ENCODE measurements around the gene HEXD.
A peak's percentile ranks its signal among the peaks of the same experiment; 100 is the strongest.

HEXD gene

GRCh38 chr17:82397449-82398335 lies 20.5 kb upstream of the HEXD start:
- DNase-seq: no peak
- H3K9me3 Mint-ChIP-seq: no peaks in the 10 kb centered on the region
- peaks cover 22% of the 10 kb centered on the region for H3K4me1 Mint-ChIP-seq
- no peak overlapping the region for H3K27ac Mint-ChIP-seq
- no peaks in the 10 kb centered on the region for H3K27me3 Mint-ChIP-seq
- no peak overlapping the region for H3K4me3 Mint-ChIP-seq
- CTCF ChIA-PET: interaction anchor here (1.5 kb wide), 1 partner anchor 25 kb away, joined by 4 read pairs; no protein-coding TSS in a partner anchor
- H3K36me3 Mint-ChIP-seq: peaks cover 8% of the 10 kb centered on the region

- peaks cover 14% of the 10 kb centered on the region for H3K36me3 Mint-ChIP-seq
- no peak overlapping the region for H3K27ac Mint-ChIP-seq
- no peak for DNase-seq
- H3K27me3 Mint-ChIP-seq: no peaks in the 10 kb centered on the region
- peaks cover 22% of the 10 kb centered on the region for H3K4me1 Mint-ChIP-seq
- no peak overlapping the region for H3K4me3 Mint-ChIP-seq
- no peaks in the 10 kb centered on the region for H3K9me3 Mint-ChIP-seq
- CTCF ChIA-PET: interaction anchor here (0.9 to 1.7 kb wide), 3 partner anchors 24 to 48 kb away, joined by 4 to 6 read pairs (median 4); no protein-coding TSS in a partner anchor
Measured at GRCh38 chr17:82399041-82399441, 19.1 kb upstream of the HEXD start.

- no peaks in the 10 kb centered on the region for H3K27me3 Mint-ChIP-seq
- no peaks in the 10 kb centered on the region for H3K9me3 Mint-ChIP-seq
- no peak overlapping the region for H3K27ac Mint-ChIP-seq
- no peak for DNase-seq
- H3K36me3 Mint-ChIP-seq: peaks cover 14% of the 10 kb centered on the region
- H3K4me3 Mint-ChIP-seq: no peak overlapping the region
- peaks cover 22% of the 10 kb centered on the region for H3K4me1 Mint-ChIP-seq
- CTCF ChIA-PET: interaction anchor here (0.5 to 1.7 kb wide), 4 partner anchors 10 to 49 kb away, joined by 3 to 6 read pairs (median 4); no protein-coding TSS in a partner anchor
Measured at GRCh38 chr17:82399601-82400101, 18.5 kb upstream of the HEXD start.

GRCh38 chr17:82400206-82400605 lies 17.9 kb upstream of the HEXD start:
- CTCF ChIA-PET: interaction anchor here (0.5 to 1.7 kb wide), 3 partner anchors 10 to 25 kb away, joined by 3 to 6 read pairs (median 5); no protein-coding TSS in a partner anchor
- no peak overlapping the region for H3K4me3 Mint-ChIP-seq
- H3K27me3 Mint-ChIP-seq: no peaks in the 10 kb centered on the region
- H3K4me1 Mint-ChIP-seq: peaks cover 22% of the 10 kb centered on the region
- no peak for DNase-seq
- H3K9me3 Mint-ChIP-seq: no peaks in the 10 kb centered on the region
- peaks cover 15% of the 10 kb centered on the region for H3K36me3 Mint-ChIP-seq
- no peak overlapping the region for H3K27ac Mint-ChIP-seq

- Mint-ChIP-seq H3K36me3 (peaks cover 16% of the 10 kb centered on the region), H3K9me3 (no peaks in the 10 kb centered on the region), H3K27me3 (no peaks in the 10 kb centered on the region), H3K4me1 (peaks cover 22% of the 10 kb centered on the region), H3K27ac (peak overlapping the region; percentile 77), H3K4me3 (peak overlapping the region; percentile 66)
- peak; percentile 75 for DNase-seq
- CTCF ChIA-PET: interaction anchor here (1.3 kb wide), 1 partner anchor 9 kb away, joined by 3 read pairs; no protein-coding TSS in a partner anchor
Measured at GRCh38 chr17:82400830-82401229, 17.3 kb upstream of the HEXD start.

- Mint-ChIP-seq H3K27ac (no peak overlapping the region), H3K4me3 (no peak overlapping the region), H3K4me1 (peaks cover 29% of the 10 kb centered on the region), H3K9me3 (no peaks in the 10 kb centered on the region), H3K36me3 (peaks cover 20% of the 10 kb centered on the region), H3K27me3 (no peaks in the 10 kb centered on the region)
- CTCF ChIA-PET: no interaction called here
- no peak for DNase-seq
Measured at GRCh38 chr17:82402865-82403264, 15.3 kb upstream of the HEXD start.

- H3K9me3 Mint-ChIP-seq: no peaks in the 10 kb centered on the region
- peaks cover 21% of the 10 kb centered on the region for H3K36me3 Mint-ChIP-seq
- no peaks in the 10 kb centered on the region for H3K27me3 Mint-ChIP-seq
- peaks cover 29% of the 10 kb centered on the region for H3K4me1 Mint-ChIP-seq
- CTCF ChIA-PET: no interaction called here
- peak overlapping the region; percentile 19 for H3K27ac Mint-ChIP-seq
- no peak overlapping the region for H3K4me3 Mint-ChIP-seq
- no peak for DNase-seq
Measured at GRCh38 chr17:82403662-82404660, 14.2 kb upstream of the HEXD start.

GRCh38 chr17:82405051-82405450 lies 13.1 kb upstream of the HEXD start:
- no peaks in the 10 kb centered on the region for H3K27me3 Mint-ChIP-seq
- CTCF ChIA-PET: no interaction called here
- no peak for DNase-seq
- H3K36me3 Mint-ChIP-seq: peaks cover 23% of the 10 kb centered on the region
- no peaks in the 10 kb centered on the region for H3K9me3 Mint-ChIP-seq
- H3K27ac Mint-ChIP-seq: no peak overlapping the region
- H3K4me3 Mint-ChIP-seq: no peak overlapping the region
- H3K4me1 Mint-ChIP-seq: peaks cover 28% of the 10 kb centered on the region

GRCh38 chr17:82406131-82406671 lies 11.9 kb upstream of the HEXD start:
- H3K27me3 Mint-ChIP-seq: no peaks in the 10 kb centered on the region
- H3K9me3 Mint-ChIP-seq: no peaks in the 10 kb centered on the region
- no peak for DNase-seq
- H3K4me1 Mint-ChIP-seq: peaks cover 17% of the 10 kb centered on the region
- H3K4me3 Mint-ChIP-seq: no peak overlapping the region
- no peak overlapping the region for H3K27ac Mint-ChIP-seq
- CTCF ChIA-PET: no interaction called here
- peaks cover 20% of the 10 kb centered on the region for H3K36me3 Mint-ChIP-seq

- no peaks in the 10 kb centered on the region for H3K27me3 Mint-ChIP-seq
- H3K9me3 Mint-ChIP-seq: no peaks in the 10 kb centered on the region
- no peak overlapping the region for H3K27ac Mint-ChIP-seq
- CTCF ChIA-PET: no interaction called here
- no peak overlapping the region for H3K4me3 Mint-ChIP-seq
- peaks cover 7% of the 10 kb centered on the region for H3K4me1 Mint-ChIP-seq
- peaks cover 17% of the 10 kb centered on the region for H3K36me3 Mint-ChIP-seq
- no peak for DNase-seq
Measured at GRCh38 chr17:82407255-82407654, 10.9 kb upstream of the HEXD start.

- Mint-ChIP-seq H3K4me3 (no peak overlapping the region), H3K27ac (no peak overlapping the region), H3K27me3 (no peaks in the 10 kb centered on the region), H3K36me3 (peaks cover 11% of the 10 kb centered on the region), H3K9me3 (no peaks in the 10 kb centered on the region), H3K4me1 (peaks cover 7% of the 10 kb centered on the region)
- CTCF ChIA-PET: no interaction called here
- DNase-seq: no peak
Measured at GRCh38 chr17:82408288-82408937, 9.7 kb upstream of the HEXD start.

- no peaks in the 10 kb centered on the region for H3K9me3 Mint-ChIP-seq
- no peaks in the 10 kb centered on the region for H3K27me3 Mint-ChIP-seq
- peaks cover 9% of the 10 kb centered on the region for H3K36me3 Mint-ChIP-seq
- no peak overlapping the region for H3K27ac Mint-ChIP-seq
- no peak overlapping the region for H3K4me3 Mint-ChIP-seq
- no peak for DNase-seq
- CTCF ChIA-PET: no interaction called here
- H3K4me1 Mint-ChIP-seq: peaks cover 7% of the 10 kb centered on the region
Measured at GRCh38 chr17:82408938-82409318, 9.2 kb upstream of the HEXD start.

- H3K9me3 Mint-ChIP-seq: no peaks in the 10 kb centered on the region
- peaks cover 11% of the 10 kb centered on the region for H3K36me3 Mint-ChIP-seq
- H3K27ac Mint-ChIP-seq: no peak overlapping the region
- no peaks in the 10 kb centered on the region for H3K27me3 Mint-ChIP-seq
- CTCF ChIA-PET: interaction anchor here (0.9 kb wide), 1 partner anchor 10 kb away, joined by 3 read pairs; no protein-coding TSS in a partner anchor
- no peak overlapping the region for H3K4me3 Mint-ChIP-seq
- DNase-seq: no peak
- peaks cover 15% of the 10 kb centered on the region for H3K4me1 Mint-ChIP-seq
Measured at GRCh38 chr17:82410014-82410716, 8.0 kb upstream of the HEXD start.

All from activated naive CD4-positive, alpha-beta T cell treated with anti-CD3 and anti-CD28 coated beads, Interleukin-2, amount 10 ng/mL, durations not matched to agents 7 days and 5 days (primary cell).